GM21717 (cell line): ENCODE measurements around the gene CCDC136.
A peak's percentile ranks its signal among the peaks of the same experiment; 100 is the strongest.

Experiments used
- ATAC-seq: cut with Tn5 transposase; IDR thresholded peaks from one replicate; pipeline ENCODE4 v1.9.1; 2021; ENCODE audit warnings: mild to moderate bottlenecking, moderate library complexity; ENCODE audit not compliant: unreplicated experiment

The CCDC136 gene

DNA sequence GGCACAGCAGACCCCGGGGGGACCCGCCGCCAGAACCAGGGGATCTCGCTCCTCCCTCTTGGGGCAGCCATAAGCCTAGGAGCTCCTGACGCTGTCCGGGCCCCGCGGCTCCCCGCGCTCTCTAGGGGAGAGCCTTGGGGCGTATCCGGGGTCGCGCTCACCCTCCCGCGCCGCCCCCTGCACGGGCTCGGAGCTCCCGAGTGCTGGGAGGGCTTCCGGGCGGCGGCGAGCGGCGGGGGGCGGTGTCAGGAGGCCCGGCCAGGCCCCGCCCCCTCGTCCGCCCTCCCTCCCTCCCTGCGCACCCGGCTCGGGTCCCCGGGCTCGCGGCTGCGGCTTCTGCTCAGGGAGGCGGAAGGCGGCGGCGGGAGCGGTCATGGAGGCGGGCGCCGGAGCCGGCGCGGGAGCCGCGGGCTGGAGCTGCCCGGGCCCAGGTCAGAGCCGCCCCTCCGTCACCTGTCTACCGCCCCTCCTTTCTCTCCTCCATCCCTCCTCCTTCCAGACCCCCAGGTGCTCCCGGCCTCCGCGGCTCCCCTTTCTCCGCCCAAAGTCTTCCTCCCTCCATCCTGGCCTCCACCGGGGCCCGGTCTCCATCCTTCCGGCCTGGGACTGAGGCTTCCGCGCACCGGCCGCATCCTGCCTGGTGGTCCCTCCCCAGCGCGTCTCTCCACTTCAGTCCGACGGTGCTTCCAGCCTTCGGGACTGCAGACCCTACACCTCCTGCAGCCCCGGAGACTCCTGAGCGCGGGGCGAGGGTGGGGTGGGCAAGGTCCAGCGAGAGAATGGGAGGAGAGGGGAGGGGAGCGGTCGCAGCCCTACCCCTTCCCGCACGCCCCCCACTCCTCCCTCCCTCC is at the start of gene CCDC136:
CCDC136 (plus strand) TSS at position 848 of the 851 bp plus-strand sequence. CDS start 444 bp downstream, outside the sequence.
- ATAC-seq: peak; percentile 75

DNA sequence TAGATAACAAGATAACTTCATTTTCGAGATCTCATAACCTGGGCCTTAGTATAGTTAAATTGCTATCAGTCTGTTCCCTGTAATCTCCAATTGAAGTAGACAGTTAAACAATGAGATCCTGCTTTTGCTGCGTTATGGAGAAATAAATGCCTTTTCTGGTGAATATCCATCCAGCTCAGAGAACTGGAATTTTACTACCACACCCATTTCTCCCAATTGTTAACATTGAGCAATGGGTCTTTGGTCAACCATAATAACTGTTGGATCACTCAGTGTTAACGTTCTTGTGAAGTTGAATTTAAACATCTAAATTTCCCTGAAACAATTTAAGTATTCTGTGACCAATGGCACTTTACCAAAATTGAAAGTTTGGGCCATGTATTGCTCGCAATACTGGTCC is 49.6 kb upstream of the CCDC136 start:
- ATAC-seq: no peak

- ATAC-seq: no peak
These were observed 48.5 kb upstream of the CCDC136 start for GRCh38 chr7:128743112-128743772.

- no peak for ATAC-seq
These were observed 47.3 kb upstream of the CCDC136 start for GRCh38 chr7:128744366-128744905.

DNA sequence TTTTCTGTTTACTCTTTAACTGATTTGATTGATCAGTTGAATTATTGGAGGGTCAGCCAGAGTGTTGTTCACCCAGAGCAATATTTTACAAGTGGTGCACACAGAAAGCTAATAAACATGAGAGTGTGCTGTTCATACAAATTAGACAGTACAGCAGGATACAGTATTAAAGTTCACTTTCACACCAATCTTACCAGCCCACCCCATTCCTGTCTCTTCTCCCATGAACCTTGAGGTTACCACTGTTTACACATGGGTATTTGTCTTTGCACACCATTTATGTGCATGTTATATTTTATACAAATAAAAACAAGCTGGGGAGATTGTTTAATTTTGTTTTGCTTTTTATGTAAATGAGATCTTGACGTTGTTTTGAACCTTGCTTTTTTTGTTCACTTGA is 46.1 kb upstream of the CCDC136 start:
- no peak for ATAC-seq

DNA sequence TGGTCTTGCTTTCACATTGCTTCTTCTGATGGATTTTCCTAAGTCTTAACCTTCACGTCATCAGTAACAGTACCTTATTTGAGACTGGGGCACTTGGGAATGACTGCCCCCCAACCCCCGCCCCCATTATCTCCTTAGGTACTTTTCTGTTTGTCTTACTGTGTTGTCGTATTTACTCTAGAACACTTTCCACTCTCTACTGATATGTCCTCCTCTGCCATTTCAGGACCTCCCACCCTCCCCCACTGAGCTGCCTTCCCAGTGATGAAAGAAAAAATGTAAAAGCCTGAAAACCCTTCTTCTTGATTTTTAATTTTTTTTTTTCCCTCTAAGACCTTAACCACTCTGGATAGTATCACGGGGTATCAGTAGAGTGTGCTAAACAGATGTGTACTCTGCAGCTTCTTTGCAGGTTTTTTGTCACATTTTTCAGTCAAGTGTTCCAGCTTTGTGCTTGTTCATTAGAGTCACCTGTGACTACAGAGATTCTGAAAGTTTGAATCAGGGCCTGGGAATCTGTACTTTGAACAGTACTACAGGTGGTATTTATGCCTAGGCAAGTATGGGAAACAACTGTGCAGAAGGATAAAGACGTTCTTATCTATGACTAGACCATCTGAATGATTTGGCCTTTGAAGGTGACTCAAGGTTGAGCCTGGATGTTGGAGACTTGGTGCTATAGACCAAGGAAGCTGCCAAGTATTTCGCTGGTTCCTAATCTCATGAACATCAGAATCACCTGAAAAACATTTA is 44.3 kb upstream of the CCDC136 start:
- ATAC-seq: no peak

GRCh38 chr7:128752251-128752650 is 39.5 kb upstream of the CCDC136 start:
- no peak for ATAC-seq

GRCh38 chr7:128755075-128755818 is 36.5 kb upstream of the CCDC136 start:
- no peak for ATAC-seq

GRCh38 chr7:128755819-128756476 is 35.8 kb upstream of the CCDC136 start:
- no peak for ATAC-seq

GRCh38 chr7:128757203-128757602 is 34.6 kb upstream of the CCDC136 start:
- no peak for ATAC-seq

GRCh38 chr7:128758553-128758952 is 33.2 kb upstream of the CCDC136 start:
- no peak for ATAC-seq

GRCh38 chr7:128759242-128759641 is 32.5 kb upstream of the CCDC136 start:
- ATAC-seq: no peak

DNA sequence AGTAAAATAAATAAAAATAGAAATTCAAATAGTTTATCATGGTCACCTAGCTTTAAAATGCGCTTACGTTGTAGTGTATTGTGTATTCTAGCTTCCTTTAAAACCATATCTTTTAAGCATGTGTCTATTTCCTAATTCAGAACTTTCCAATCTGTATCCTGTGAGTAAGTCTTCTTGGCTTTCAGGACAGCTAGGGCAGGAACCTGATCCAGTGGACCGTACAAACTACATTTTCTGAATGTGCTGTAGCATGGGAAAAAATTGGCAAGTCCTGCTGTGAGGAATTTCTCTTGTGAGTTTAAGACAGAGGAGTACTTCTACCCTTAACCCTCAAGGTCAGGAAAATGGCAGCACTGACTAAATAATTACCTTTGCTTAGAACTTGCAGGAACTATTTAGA is 28.2 kb upstream of the CCDC136 start:
- no peak for ATAC-seq

DNA sequence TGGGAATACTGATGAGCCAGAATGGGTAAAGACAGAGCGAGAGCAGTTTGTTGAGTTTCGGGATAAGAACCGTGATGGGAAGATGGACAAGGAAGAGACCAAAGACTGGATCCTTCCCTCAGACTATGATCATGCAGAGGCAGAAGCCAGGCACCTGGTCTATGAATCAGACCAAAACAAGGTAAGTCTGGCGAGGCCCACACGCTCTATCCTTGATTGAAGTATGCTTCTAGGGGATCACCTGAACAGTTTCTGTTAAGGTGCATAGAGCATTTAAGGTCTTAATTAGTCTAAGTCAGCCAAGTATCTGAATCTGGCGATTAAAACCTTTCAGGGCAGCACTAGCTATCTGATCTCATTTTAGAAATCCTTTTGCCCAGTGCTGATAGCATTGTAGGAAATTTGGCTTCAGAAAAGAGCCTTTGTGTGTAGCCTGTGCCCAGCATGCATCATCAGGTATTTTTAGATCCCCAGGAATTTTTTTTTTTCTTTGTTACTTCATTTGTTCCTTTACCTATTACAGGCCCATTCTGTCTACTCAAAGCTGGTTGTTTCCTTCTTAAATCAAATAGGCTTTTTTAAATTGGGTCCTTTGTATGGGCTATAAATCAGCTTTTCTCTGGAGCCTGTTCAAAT is 24.2 kb upstream of the CCDC136 start:
- no peak for ATAC-seq

GRCh38 chr7:128770233-128770632 is 21.5 kb upstream of the CCDC136 start:
- no peak for ATAC-seq

- no peak for ATAC-seq
These were observed 18.2 kb upstream of the CCDC136 start for GRCh38 chr7:128773604-128774003.

- no peak for ATAC-seq
These were observed 17.6 kb upstream of the CCDC136 start for GRCh38 chr7:128774029-128774689.

GRCh38 chr7:128774921-128775320 is 16.8 kb upstream of the CCDC136 start:
- ATAC-seq: no peak
